Measurements from ENCODE around the gene KCNE4.

The KCNE4 gene

DNA sequence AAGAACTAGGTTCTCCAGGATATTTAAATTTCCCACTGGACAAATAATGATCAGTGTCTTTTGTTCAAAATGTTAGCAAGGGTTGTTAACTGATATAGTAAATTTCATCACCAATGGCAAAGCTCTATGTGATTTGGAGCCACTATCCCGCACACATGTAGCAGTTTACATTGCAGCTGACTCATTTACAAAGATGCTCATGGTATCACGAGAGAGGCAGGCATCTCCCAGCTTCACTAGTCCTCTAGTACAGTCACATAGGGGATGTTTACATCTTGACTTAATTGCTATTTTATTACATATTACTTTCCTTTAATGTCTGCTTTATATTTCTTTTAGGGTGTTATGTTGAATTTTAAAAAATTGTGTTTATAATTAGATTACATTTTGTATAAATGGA lies 30.7 kb downstream of the KCNE4 start:
- no peak for DNase-seq (ENCODE audit: low read depth)
- H3K4me3 ChIP-seq (ENCODE audit: low read depth, low read length): no peak overlapping the region
- TF ChIP-seq, protein P1, sequence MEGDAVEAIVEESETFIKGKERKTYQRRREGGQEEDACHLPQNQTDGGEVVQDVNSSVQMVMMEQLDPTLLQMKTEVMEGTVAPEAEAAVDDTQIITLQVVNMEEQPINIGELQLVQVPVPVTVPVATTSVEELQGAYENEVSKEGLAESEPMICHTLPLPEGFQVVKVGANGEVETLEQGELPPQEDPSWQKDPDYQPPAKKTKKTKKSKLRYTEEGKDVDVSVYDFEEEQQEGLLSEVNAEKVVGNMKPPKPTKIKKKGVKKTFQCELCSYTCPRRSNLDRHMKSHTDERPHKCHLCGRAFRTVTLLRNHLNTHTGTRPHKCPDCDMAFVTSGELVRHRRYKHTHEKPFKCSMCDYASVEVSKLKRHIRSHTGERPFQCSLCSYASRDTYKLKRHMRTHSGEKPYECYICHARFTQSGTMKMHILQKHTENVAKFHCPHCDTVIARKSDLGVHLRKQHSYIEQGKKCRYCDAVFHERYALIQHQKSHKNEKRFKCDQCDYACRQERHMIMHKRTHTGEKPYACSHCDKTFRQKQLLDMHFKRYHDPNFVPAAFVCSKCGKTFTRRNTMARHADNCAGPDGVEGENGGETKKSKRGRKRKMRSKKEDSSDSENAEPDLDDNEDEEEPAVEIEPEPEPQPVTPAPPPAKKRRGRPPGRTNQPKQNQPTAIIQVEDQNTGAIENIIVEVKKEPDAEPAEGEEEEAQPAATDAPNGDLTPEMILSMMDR (IDR thresholded peaks at IDR 0.05; ENCODE audit: low read depth, low read length, missing control alignments): no peak

DNA sequence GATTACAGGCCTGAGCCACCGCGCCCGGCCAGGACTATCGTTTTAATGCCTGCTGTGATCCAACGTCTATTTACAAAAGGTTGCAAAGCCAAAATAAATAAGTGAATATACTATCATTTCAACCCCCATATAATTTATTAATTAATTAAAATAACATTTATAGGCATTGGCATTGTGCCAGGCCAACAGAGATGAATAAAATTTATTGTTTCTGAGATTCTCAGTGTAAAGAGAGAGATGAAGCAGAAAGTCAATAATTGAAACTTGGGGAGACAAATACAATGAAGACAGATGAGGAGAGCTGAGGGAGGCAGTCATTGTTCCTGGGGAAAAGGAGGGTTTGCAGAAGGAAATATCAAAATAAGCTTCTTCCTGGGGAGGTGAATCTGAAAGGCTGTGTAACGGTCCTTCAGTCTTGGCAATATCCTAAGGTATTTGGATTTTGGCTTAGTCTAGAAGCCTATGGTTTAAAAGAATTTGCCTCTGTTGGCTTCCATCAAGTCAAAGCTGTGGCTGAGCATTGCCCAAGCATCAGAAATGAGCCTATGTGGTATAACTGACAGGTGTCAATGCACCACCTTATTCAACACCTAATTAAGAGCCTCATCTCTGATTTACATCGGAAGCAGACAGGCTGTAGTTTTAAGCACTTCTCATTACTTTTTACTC lies 31.5 kb downstream of the KCNE4 start:
- H3K4me3 ChIP-seq (ENCODE audit: low read depth, low read length): no peak overlapping the region
- no peak for DNase-seq (ENCODE audit: low read depth)
- TF ChIP-seq, protein P1 (IDR thresholded peaks at IDR 0.05; ENCODE audit: low read depth, low read length, missing control alignments): no peak

DNA sequence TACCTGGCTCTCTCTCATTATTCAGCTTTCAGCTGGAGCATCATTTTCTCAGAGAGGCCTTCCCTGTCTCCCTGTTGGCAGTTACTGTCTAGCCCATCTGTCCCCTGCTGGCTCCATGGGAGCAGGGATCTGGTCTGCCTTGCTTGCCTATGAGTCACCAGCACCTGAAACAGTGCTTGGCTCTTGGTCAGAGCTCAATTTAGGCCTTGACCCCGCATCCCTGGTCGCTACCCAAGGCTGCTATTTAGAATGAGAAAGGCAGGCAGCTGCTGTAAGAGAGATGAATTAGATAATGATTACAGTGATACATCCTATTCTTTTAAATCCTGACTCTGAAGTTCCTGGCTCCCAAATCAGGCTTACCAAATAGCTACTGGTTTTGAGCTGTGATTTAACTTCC lies 32.9 kb downstream of the KCNE4 start:
- no peak for DNase-seq (ENCODE audit: low read depth)
- H3K4me3 ChIP-seq (ENCODE audit: low read depth, low read length): no peak overlapping the region
- TF ChIP-seq, protein P1 (IDR thresholded peaks at IDR 0.05; ENCODE audit: low read depth, low read length, missing control alignments): no peak

DNA sequence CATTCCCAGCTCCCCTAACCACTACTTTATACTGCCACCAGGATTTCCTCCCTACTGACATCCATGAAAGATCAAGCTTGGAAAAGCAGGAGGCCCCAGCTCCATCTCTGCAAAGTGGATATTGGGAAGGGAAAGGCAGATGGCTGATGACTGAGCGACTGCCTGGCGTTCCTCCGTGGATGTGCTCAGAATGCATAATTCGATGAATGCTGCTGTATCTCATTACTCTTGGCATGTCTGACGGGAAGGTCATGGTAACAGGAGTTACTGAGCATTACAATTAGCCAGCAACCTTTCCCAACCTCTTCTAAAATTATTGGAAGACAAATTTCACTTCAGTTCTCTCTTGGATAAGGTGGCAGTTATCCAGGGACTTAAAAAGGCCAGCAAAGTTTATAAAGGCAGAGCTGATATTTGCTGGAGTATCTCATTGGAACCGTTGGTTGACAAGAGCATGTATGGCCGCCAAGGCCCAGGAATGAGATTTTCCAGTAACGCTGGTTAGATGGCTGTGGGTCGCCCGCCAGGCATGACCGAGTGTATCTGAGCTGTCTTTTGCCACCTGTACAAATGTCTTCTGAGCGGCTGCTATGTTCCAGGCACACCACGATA lies 34.5 kb downstream of the KCNE4 start:
- DNase-seq (ENCODE audit: low read depth): no peak
- TF ChIP-seq, protein P1 (IDR thresholded peaks at IDR 0.05; ENCODE audit: low read depth, low read length, missing control alignments): no peak
- H3K4me3 ChIP-seq (ENCODE audit: low read depth, low read length): no peak overlapping the region

DNA sequence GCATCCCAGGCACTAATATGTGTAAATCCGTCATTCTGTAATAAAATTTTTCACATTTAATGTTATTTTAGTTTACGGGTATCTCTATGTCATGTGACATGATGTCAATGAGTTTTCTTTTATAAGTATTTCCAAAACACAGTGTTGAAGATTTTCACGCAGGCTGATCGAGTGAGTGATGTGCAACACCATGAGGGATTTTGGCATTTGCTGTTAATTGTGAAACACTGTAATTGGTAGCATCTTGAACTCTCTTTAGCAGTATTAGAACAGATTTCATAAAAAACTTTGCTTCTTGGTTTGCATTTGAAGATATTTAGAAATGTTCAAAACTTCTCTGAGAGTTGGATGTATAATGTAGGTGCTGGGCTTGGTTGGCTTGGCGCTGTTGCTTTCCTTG lies 35.5 kb downstream of the KCNE4 start:
- TF ChIP-seq, protein P1 (IDR thresholded peaks at IDR 0.05; ENCODE audit: low read depth, low read length, missing control alignments): no peak
- H3K4me3 ChIP-seq (ENCODE audit: low read depth, low read length): no peak overlapping the region
- DNase-seq (ENCODE audit: low read depth): no peak

DNA sequence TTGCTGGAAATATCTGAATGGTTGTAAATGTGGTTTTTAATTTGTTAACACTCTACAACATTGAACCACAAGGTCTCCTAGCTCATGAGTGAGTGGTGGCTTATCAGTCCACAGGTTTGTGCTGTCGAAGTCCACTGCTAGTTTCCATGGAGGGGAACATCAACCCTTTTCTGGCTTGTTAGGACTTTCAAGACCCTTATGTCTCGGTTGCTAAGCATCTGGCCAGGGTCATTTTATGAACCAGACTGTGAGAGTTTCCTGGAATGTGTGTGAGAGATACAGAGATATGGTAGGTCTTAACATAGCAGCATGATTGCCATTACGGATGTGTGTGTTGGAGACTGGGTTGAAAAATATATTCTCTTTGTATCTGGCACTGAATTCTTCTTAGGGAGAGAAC lies 36.9 kb downstream of the KCNE4 start:
- TF ChIP-seq, protein P1 (IDR thresholded peaks at IDR 0.05; ENCODE audit: low read depth, low read length, missing control alignments): no peak
- no peak overlapping the region for H3K4me3 ChIP-seq (ENCODE audit: low read depth, low read length)
- DNase-seq (ENCODE audit: low read depth): no peak

DNA sequence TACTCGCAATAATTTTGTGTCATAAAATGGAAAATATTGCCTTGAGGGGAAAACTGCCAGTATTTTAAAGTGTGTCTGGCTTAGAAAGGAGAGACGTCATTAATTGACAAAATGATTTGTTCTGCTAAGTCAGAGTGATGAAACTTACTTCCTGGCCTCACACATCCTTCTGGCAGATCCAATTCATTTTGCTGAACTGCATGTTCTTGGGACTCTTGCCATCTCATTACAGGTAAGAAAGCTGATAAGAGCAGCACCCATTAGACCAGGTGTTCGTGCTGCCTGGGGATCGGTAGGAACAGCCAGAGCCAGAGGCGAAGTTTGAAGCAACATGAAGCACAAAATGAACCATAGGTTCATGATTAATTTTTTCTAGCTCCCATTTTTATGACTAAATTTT lies 38.0 kb downstream of the KCNE4 start:
- no peak for DNase-seq (ENCODE audit: low read depth)
- TF ChIP-seq, protein P1 (IDR thresholded peaks at IDR 0.05; ENCODE audit: low read depth, low read length, missing control alignments): no peak
- H3K4me3 ChIP-seq (ENCODE audit: low read depth, low read length): no peak overlapping the region

Measured in GM12864 (cell line).